Fibroblast of skin of back (primary cell): ENCODE data around the gene ILRUN.
"Not testable (repeated sequence)": the region's sequence is repeated elsewhere in the genome, so short reads cannot be mapped to it uniquely, and the experiment has no call there.

Source experiments
- DNase-seq: peaks from one replicate; pipeline ENCODE4 v3.0.0-alpha.2; 2013

The ILRUN gene

DNA sequence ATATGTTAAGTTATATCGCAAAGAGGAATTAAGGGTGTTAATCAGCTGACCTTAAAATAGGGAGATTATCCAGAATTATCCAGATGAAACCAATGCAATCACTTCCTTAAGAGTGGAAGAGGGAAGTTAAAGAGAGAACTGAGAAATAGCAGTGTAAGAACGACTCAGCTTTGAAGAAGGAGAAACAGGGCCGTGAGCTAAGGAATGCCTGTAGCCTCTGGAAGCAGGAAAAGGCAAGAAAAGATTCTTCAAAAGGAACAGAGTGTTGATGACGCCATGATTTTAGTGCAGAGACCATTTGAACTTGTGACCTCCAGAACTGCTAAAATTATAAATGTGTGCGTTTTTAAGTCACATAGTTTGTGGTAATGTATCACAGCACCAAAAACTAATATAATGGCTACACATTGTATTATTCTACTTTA lies 32.7 kb downstream of the ILRUN start:
- DNase-seq: peak; percentile 46

DNA sequence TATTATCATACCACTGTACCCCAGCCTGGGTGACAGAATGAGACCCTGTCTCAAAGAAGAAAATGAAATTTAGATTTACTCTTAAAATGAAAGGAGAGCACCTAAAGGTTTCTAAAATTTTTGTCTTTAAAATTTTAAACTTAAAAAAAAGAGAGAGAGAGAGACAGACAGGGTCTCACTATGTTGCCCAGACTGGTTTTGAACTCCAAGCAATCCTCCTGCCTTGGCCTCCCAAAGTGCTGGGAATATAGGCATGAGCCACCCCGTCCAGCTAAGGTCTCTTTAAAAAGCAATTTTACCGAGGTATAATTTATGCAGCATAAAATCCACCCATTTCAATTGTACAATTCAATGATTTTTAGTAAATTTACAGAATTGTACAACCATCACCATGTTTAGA lies 33.2 kb downstream of the ILRUN start:
- no peak for DNase-seq

GRCh38 chr6:34661357-34661756 lies 35.2 kb downstream of the ILRUN start:
- DNase-seq: no peak

DNA sequence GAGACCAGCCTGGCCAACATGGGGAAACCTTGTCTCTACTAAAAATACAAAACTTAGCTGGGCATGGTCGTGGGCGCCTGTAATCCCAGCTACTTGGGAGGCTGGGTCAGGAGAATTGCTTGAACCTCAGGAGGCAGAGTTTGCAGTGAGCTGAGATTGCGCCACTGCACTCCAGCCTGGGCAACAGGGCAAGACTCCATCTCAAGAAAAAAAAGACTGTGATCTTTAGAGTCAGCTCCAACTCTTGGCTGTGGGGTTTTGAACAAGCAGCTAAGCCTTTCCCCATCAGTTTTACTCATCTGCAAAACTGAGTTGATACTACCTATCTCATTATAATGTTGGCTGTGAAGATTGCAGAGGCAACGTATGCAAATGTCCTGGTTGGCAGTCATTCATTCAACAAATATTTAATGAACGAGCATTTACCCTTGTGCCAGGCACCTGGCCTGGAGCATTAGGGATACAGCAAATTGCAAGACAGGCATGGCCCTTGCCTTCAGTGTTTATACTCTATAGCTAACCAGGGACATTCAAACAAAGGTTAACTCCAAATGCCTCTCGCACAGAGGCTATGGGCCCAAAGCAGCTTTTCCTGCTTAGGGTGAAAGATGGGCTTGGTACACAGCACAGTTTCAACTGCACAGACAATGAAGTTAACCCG lies 37.8 kb downstream of the ILRUN start:
- no peak for DNase-seq

- DNase-seq: peak; percentile 34
Observed at GRCh38 chr6:34657979-34658480, 38.5 kb downstream of the ILRUN start.

- DNase-seq: peak; percentile 79
Observed at GRCh38 chr6:34657307-34657978, 39.1 kb downstream of the ILRUN start.

DNA sequence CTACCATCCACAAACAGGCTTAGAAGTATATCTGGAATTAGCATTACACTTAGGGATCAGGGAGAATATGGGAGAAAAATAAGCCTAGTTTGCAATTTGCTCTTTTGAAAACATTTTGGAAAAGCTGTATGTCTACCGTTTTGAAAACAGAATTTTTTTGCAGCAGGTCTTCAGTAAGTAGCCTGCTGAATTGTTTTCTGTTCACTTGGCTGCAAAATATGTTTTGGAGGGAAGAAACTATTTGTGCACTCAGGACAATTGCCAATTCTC lies 39.6 kb downstream of the ILRUN start:
- no peak for DNase-seq

GRCh38 chr6:34656378-34657036 lies 40.1 kb downstream of the ILRUN start:
- peak; percentile 40 for DNase-seq

- not testable (repeated sequence) for DNase-seq
Observed at GRCh38 chr6:34655876-34656377, 40.6 kb downstream of the ILRUN start.

- no peak for DNase-seq
Observed at GRCh38 chr6:34654061-34654710, 42.4 kb downstream of the ILRUN start.

DNA sequence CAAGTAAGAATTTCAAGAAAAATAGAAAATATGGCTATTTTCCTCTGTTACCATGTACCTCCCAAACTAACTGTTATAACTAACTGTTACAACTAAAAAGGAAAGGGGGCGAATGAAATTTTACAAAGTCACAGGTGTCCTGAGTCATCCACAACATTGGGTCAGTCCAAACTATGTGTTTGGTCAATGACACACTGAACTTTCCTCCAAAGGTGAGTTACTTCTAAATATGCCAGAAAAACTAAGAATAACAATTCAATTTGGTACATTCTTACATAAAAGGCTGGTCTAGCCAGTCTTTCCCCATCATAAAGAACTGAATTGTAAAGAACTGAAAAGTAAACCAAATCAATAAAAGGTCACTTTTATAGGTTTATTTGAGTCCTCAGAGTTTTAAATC lies 44.3 kb downstream of the ILRUN start:
- DNase-seq: no peak

GRCh38 chr6:34650823-34651222 lies 45.7 kb downstream of the ILRUN start:
- DNase-seq: no peak

- not testable (repeated sequence) for DNase-seq
Observed at GRCh38 chr6:34650232-34650631, 46.3 kb downstream of the ILRUN start.

- DNase-seq: no peak
Observed at GRCh38 chr6:34648806-34649205, 47.8 kb downstream of the ILRUN start.
